Osteocyte (in vitro differentiated cells): ENCODE results near the gene APCDD1L. TPM values are rescaled to one million over a fixed set of nuclear protein-coding genes. Genes with fewer than 3 reads are reported as not detected.
A peak's percentile ranks its signal among the peaks of the same experiment; 100 is the strongest.

Experiments
- DNase-seq: peaks from one replicate; pipeline ENCODE4 v3.0.0; 2021; ENCODE audit warnings: mixed read lengths; ENCODE audit not compliant: unreplicated experiment; ENCODE audit errors: extremely low spot score
- H3K27ac Mint-ChIP-seq: one replicate; pipeline ENCODE4 v1.8.0; 2021; ENCODE audit warnings: mild to moderate bottlenecking, mixed read lengths; ENCODE audit not compliant: unreplicated experiment
- H3K27me3 Mint-ChIP-seq: one replicate; pipeline ENCODE4 v1.8.0; 2021; ENCODE audit warnings: mixed read lengths; ENCODE audit not compliant: unreplicated experiment
- H3K36me3 Mint-ChIP-seq: one replicate; pipeline ENCODE4 v1.8.0; 2021; ENCODE audit warnings: mixed read lengths; ENCODE audit not compliant: unreplicated experiment
- H3K4me1 Mint-ChIP-seq: one replicate; pipeline ENCODE4 v1.8.0; 2021; ENCODE audit warnings: mixed read lengths; ENCODE audit not compliant: unreplicated experiment
- H3K4me3 Mint-ChIP-seq: one replicate; pipeline ENCODE4 v1.8.0; 2021; ENCODE audit warnings: mild to moderate bottlenecking, moderate library complexity, mixed read lengths; ENCODE audit not compliant: unreplicated experiment
- H3K9me3 Mint-ChIP-seq: one replicate; pipeline ENCODE4 v1.8.0; 2021; ENCODE audit warnings: mixed read lengths; ENCODE audit not compliant: unreplicated experiment
- total RNA-seq: library from RNA; stranded (reverse); gene quantifications from 2 replicates; pipeline ENCODE4 v1.2.1, GENCODE V29; 2021
- TF ChIP-seq, protein P1 (sequence below): fragments of 200-600 bp; sonication (generic); IDR thresholded peaks from 2 replicates; pipeline ENCODE4 v1.5.0; 2021; ENCODE audit warnings: antibody characterized with exemption, mild to moderate bottlenecking, moderate library complexity

APCDD1L gene
- total RNA-seq, 1 donor from 2014 or later, result 3.1 TPM

DNA sequence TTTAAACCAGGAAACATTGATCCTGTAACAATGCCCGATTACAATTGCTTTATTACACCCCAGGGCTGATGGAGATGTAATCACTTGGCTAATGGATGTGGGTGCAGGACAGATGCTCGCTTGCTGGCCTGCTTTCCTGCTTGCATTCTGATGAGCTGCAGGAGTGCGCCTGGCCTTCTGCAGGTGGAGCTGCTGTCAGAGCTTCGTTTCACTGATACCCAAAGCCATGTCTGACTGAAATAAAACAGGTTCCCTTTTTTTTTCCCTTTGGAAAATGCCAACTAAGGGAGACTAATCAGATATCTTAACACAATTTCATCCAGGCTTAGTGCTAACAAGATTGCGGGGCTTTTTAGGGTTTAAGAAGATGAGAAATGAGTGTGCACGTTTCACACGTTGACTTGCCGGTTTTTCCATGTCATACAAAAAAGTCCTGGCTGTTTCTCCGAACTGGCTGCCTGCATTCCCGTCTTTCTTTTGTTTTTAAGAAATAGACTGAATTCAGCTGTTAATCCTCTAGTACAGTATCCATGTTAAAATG, 65.4 kb downstream of the APCDD1L start:
- no peak overlapping the region for H3K4me3 Mint-ChIP-seq

DNA sequence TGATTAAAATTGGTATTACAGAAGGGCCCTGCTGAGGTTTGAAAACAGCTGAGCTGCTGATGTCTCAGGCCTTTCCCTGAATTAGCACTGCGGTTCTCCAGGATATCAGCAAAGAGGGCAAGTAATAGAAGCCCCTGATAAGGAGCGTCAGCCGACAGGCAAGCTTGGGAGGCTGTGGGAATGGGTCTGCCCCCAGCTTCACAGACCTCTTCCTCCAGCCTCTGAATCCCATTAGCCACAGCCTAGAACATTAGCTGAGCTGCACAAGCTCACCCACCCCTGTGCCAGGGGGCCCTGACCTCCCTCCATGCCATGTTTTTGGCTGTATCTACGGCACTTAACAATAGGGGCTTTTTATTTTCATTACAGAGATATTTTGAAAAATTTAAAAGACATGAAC, 66.2 kb downstream of the APCDD1L start:
- H3K27ac Mint-ChIP-seq, result no peak overlapping the region
- TF ChIP-seq, protein P1, sequence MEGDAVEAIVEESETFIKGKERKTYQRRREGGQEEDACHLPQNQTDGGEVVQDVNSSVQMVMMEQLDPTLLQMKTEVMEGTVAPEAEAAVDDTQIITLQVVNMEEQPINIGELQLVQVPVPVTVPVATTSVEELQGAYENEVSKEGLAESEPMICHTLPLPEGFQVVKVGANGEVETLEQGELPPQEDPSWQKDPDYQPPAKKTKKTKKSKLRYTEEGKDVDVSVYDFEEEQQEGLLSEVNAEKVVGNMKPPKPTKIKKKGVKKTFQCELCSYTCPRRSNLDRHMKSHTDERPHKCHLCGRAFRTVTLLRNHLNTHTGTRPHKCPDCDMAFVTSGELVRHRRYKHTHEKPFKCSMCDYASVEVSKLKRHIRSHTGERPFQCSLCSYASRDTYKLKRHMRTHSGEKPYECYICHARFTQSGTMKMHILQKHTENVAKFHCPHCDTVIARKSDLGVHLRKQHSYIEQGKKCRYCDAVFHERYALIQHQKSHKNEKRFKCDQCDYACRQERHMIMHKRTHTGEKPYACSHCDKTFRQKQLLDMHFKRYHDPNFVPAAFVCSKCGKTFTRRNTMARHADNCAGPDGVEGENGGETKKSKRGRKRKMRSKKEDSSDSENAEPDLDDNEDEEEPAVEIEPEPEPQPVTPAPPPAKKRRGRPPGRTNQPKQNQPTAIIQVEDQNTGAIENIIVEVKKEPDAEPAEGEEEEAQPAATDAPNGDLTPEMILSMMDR, result no peak
- H3K36me3 Mint-ChIP-seq, result peaks cover 30% of the 10 kb centered on the region
- H3K9me3 Mint-ChIP-seq, result peaks cover 2% of the 10 kb centered on the region
- no peak overlapping the region for H3K4me3 Mint-ChIP-seq
- no peak for DNase-seq
- no peaks in the 10 kb centered on the region for H3K27me3 Mint-ChIP-seq
- H3K4me1 Mint-ChIP-seq, result no peaks in the 10 kb centered on the region

More for the DNA sequence above, 65.4 kb downstream of the APCDD1L start:
- peaks cover 30% of the 10 kb centered on the region for H3K36me3 Mint-ChIP-seq
- H3K9me3 Mint-ChIP-seq, result peaks cover 10% of the 10 kb centered on the region
- no peak for DNase-seq
- no peaks in the 10 kb centered on the region for H3K4me1 Mint-ChIP-seq
- no peak overlapping the region for H3K27ac Mint-ChIP-seq
- no peaks in the 10 kb centered on the region for H3K27me3 Mint-ChIP-seq
- TF ChIP-seq, protein P1, result no peak

DNA sequence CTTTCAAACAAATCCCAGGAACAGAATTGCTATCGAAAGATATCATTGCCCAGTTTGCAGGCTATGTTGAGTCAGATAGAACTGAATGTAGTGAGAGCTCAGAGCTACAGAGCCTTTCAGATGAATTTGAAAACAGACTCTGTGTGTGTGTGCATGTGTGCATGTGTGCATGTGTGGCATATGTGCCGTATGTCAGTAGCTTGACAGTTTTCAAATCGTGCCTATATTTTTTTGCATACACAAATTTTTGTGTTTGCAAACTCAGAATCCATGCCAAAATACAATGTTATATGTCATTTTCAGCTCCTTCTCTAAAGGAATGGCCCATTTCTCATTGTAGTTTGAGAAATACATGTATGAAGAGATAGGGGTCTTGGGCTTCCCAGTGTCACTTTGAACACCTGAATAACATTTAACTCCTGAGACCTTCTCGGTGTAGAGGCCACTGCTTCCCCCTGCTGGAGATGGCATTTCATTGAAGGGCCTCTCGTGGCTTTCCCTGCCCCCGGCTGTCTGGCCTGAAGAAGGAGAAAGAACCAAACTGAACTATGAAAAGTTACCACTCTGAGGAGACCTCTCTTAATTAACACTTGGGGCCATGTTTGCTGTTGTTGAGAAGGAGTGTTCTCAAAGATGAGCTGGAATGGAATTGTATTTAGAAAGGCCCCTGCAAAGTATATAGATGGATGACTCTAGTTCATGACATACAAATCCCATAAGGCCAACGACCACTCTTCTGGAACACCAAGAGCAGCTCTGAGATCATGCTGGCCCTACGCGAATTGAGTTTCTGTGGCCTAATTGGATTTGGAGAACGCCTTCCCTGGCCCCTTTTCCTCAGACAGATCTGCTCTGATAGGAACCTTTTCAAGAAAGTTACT, 67.4 kb downstream of the APCDD1L start:
- H3K27ac Mint-ChIP-seq, result no peak overlapping the region
- no peaks in the 10 kb centered on the region for H3K4me1 Mint-ChIP-seq
- H3K27me3 Mint-ChIP-seq, result no peaks in the 10 kb centered on the region
- TF ChIP-seq, protein P1, result peak; percentile 67
- H3K9me3 Mint-ChIP-seq, result no peaks in the 10 kb centered on the region
- no peak overlapping the region for H3K4me3 Mint-ChIP-seq
- DNase-seq, result no peak
- peaks cover 34% of the 10 kb centered on the region for H3K36me3 Mint-ChIP-seq

DNA sequence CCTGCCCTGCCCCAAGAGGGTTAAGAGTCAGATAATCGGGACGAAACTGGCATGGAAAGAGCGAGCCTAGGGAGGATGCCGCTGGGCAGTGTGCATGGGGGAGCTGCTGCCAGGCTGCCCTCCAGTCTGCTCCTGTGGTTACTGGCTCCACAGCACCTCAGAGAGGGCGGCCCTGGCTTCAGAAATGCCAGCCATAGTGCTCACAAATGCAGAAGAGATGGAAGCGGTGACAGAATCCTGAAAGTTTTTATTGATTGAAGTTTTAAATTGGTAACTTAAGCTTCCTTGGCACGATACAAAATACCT, 68.3 kb downstream of the APCDD1L start:
- DNase-seq, result no peak
- no peaks in the 10 kb centered on the region for H3K4me1 Mint-ChIP-seq
- H3K36me3 Mint-ChIP-seq, result peaks cover 37% of the 10 kb centered on the region
- no peak overlapping the region for H3K27ac Mint-ChIP-seq
- no peak overlapping the region for H3K4me3 Mint-ChIP-seq
- TF ChIP-seq, protein P1, result no peak
- H3K27me3 Mint-ChIP-seq, result no peaks in the 10 kb centered on the region
- no peaks in the 10 kb centered on the region for H3K9me3 Mint-ChIP-seq

DNA sequence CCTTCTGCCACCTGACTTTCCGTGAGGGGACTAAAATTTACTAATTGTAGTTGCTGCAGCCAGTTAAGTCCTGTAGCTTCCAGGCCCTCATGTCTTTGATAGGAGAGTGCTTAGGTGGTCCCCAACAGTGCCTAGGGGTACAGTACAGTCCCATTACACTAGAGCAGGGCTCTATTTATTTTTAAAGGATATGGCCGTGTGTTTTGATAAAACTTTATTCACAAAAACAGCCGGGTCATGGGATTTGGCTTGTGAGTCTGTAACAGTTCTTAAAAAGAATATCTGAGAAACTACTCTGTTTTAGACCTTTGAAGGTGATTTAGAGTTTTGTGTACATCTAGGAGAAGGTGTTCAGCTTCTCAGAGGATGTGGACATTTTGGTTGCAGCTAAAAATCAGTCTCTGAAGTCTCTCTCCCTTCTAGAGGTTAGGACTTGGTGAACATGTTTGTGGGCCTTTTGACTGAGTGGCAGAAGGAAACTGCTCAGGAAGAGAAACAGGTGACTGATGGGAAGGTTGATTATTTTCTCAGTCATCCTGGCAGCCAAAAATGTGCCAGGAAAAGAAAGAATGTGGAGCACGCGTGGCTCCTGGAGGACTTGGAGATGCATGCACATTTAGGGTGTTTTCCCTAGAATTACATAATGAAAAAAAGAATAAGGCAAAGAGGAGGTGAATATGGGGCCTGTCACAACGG, 68.8 kb downstream of the APCDD1L start:
- TF ChIP-seq, protein P1, result no peak
- Mint-ChIP-seq H3K4me1 (no peaks in the 10 kb centered on the region), H3K27ac (no peak overlapping the region), H3K27me3 (no peaks in the 10 kb centered on the region), H3K36me3 (peaks cover 39% of the 10 kb centered on the region), H3K4me3 (no peak overlapping the region), H3K9me3 (no peaks in the 10 kb centered on the region)
- no peak for DNase-seq
